Neutrophil (primary cell): Measurements from ENCODE around the gene CETP.

Experiments
- H3K27ac ChIP-seq: fragments of 200-600 bp; sonication (generic); 2 replicates; pipeline ENCODE4 v1.5.1; 2016; ENCODE audit warnings: mild to moderate bottlenecking, moderate library complexity
- H3K27me3 ChIP-seq: fragments of 200-600 bp; sonication (generic); 2 replicates; pipeline ENCODE4 v1.6.0; 2016; ENCODE audit warnings: mild to moderate bottlenecking
- H3K36me3 ChIP-seq: fragments of 200-600 bp; sonication (generic); 2 replicates; pipeline ENCODE4 v1.5.1; 2017
- H3K4me1 ChIP-seq, 2 experiments: fragments of 200-600 bp in 1 of 2; sonication (generic) in 1 of 2; 1 replicate in 1 of 2; 2 replicates in 1 of 2; pipeline versions ENCODE4 v1.5.1 to v1.6.1; 2013 to 2016; ENCODE audit warnings: low read depth in 1 of 2, low read length in 1 of 2, mild to moderate bottlenecking in 1 of 2, moderate library complexity in 1 of 2; ENCODE audit not compliant: control insufficient read depth in 1 of 2, insufficient read depth in 1 of 2
- H3K4me3 ChIP-seq, 2 experiments: fragments of 200-600 bp in 1 of 2; sonication (generic) in 1 of 2; 1 replicate in 1 of 2; 2 replicates in 1 of 2; pipeline ENCODE4 v1.5.1; 2013 to 2016; ENCODE audit warnings: low read depth in 1 of 2, low read length in 1 of 2, mild to moderate bottlenecking in 1 of 2, moderate library complexity in 1 of 2
- H3K9me3 ChIP-seq: fragments of 200-600 bp; sonication (generic); 2 replicates; pipeline ENCODE4 v1.5.1; 2016
- TF ChIP-seq, protein P1 (sequence below): fragments of 200-600 bp; sonication (generic); IDR thresholded peaks from 2 replicates; pipeline ENCODE4 v1.5.1; 2016; ENCODE audit warnings: antibody characterized with exemption

CETP gene

DNA sequence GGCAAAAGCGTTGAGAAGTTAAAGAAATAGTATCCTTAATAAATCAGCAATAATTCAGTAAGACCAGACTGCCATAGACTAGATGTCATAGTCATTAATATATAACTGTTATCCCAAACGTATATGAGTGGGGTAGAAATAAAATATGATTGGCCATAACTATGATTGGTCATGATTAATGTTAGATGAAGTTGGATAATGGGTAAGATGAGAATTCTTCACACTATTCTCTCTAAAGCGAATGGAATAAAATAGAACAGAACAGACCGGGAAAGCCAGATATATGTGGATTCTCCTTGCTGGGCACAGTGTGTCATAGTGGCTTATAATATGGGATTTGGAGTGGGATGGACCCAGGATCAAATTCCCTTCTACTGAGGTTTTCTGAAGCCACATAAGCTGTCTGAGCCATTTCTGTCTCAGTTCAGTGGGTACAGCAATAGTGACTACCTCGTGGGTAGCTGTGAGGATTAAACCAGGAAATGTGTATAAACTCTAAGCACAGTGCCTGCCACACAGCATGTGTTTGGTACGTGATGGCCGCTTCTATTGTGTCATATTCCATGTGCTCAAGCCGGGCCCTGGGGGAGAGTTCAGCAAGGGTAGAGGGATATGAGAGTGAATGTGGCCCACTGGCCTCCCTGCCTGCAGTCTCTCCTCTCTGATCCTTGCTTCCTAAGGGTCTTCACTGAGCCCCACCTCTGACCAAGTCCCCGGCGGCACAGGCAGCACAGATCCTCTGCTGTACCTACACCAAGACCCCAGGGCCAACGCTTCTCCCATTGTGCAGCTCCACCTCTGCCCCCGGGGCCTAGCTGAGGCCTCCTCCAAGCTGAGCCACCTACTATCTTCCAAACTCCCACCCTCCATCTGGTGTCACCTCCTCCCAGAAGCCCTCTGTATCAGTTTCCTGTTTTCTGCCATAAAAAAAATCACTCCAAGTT lies 3.7 kb downstream of the CETP start:
- H3K4me3 ChIP-seq = peak overlapping the region in 1 of 2 experiments; percentile 45
- peak overlapping the region; percentile 71 for H3K27ac ChIP-seq
- TF ChIP-seq, protein P1, sequence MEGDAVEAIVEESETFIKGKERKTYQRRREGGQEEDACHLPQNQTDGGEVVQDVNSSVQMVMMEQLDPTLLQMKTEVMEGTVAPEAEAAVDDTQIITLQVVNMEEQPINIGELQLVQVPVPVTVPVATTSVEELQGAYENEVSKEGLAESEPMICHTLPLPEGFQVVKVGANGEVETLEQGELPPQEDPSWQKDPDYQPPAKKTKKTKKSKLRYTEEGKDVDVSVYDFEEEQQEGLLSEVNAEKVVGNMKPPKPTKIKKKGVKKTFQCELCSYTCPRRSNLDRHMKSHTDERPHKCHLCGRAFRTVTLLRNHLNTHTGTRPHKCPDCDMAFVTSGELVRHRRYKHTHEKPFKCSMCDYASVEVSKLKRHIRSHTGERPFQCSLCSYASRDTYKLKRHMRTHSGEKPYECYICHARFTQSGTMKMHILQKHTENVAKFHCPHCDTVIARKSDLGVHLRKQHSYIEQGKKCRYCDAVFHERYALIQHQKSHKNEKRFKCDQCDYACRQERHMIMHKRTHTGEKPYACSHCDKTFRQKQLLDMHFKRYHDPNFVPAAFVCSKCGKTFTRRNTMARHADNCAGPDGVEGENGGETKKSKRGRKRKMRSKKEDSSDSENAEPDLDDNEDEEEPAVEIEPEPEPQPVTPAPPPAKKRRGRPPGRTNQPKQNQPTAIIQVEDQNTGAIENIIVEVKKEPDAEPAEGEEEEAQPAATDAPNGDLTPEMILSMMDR = no peak
- no peaks in the 10 kb centered on the region for H3K9me3 ChIP-seq
- H3K4me1 ChIP-seq = peaks cover 31 to 35% of the 10 kb centered on the region in 2 experiments
- no peaks in the 10 kb centered on the region for H3K27me3 ChIP-seq
- H3K36me3 ChIP-seq = no peaks in the 10 kb centered on the region

DNA sequence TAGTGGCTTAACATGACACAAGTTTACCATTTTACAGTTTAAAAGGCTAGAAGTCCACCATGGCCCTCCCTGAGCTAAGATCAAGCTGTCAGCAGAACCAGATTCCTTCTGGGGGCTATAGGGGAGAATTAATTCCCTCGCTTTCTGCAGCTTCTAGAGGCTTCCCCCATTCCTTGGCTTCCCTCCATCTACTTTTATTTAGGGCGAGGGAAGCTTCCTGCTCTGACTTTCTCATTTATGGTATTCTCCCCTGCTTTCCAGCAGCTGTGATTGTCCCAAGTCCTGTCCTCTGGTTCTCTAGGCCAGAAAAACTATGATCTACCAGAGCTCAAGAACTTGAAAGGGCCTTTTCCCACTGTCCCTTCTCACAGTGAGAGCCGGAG lies 4.3 kb downstream of the CETP start:
- Histone ChIP-seq H3K36me3 (no peaks in the 10 kb centered on the region), H3K27ac (peak overlapping the region; percentile 71), H3K27me3 (no peaks in the 10 kb centered on the region), H3K9me3 (no peaks in the 10 kb centered on the region), H3K4me3 (no peak overlapping the region), H3K4me1 (peaks cover 31 to 35% of the 10 kb centered on the region in 2 experiments)
- TF ChIP-seq, protein P1 = no peak

DNA sequence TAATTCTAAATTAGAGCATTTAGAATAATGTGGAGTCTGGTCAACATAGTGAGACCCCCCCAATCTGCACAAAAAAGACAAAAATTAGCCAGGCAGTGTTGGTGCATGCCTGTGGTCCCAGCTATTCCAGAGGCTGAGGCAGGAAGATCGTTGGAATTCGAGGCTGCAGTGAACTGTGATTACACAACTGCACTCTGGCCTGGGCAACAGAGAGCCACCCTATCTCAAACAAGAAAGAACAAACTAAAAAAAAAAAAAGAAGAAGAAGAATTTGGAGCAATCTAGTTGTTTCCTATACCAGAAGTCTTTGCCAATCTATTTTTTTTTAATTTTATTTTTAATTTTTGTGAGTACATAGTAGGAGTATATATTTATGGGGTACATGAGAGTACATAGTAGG lies 6.0 kb downstream of the CETP start:
- Histone ChIP-seq H3K9me3 (no peaks in the 10 kb centered on the region), H3K27ac (peak overlapping the region; percentile 51), H3K27me3 (no peaks in the 10 kb centered on the region), H3K4me3 (no peak overlapping the region), H3K4me1 (peaks cover 34 to 39% of the 10 kb centered on the region in 2 experiments), H3K36me3 (no peaks in the 10 kb centered on the region)
- TF ChIP-seq, protein P1 = no peak

DNA sequence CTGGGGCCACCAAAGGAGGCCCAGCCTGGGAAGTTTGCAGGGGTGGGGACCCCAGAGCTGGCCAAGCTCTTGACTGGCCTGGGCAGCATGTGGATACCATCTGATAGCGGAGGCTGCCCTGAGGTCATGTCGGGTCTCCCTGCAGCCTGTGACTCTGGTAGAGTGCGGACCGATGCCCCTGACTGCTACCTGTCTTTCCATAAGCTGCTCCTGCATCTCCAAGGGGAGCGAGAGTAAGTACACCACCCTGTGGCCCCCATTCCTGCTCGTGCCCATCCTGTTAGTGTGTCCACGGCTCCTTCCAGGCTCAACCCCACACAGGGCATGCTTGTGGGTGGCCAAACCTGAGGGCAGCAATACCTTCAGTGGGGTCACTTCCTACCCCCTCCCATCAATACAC lies 8.0 kb downstream of the CETP start:
- no peaks in the 10 kb centered on the region for H3K27me3 ChIP-seq
- H3K36me3 ChIP-seq = no peaks in the 10 kb centered on the region
- TF ChIP-seq, protein P1 = no peak
- H3K4me1 ChIP-seq = peaks cover 39 to 47% of the 10 kb centered on the region in 2 experiments
- no peak overlapping the region for H3K4me3 ChIP-seq
- no peak overlapping the region for H3K27ac ChIP-seq
- H3K9me3 ChIP-seq = no peaks in the 10 kb centered on the region

DNA sequence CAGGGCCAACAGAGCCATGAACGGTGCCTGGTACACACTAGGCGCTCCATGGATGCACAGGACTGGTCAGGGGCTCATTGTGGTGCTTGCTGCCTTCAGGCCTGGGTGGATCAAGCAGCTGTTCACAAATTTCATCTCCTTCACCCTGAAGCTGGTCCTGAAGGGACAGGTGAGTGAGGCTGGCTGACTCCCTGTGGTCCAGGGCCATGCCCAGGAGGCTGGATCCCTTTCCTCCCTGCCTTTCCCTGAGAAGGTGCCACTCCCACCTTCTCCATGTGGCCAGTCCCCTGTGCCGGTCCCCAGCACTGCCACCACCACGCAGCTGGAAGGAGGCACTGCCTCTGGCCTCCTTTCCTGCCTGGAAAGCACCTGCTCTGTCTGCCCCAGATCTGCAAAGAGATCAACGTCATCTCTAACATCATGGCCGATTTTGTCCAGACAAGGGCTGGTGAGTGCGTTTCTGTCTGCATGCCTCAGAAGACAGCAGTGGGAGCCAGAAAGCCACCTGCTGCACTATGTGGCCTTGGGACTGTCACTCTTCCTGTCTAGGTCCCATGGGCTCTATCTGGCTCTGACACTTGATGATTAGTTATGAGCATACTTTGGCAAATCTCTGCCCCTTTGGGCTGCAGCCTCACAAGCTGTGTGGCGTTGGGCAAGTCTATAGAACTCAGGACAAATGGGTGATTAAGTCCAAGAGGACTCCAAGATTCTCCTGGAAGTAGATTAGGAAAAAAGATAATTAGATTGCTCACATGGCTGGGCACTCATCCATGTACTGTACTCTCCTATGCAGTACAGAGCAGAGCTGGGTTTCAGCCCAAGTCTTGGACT lies 9.4 kb downstream of the CETP start:
- Histone ChIP-seq H3K36me3 (no peaks in the 10 kb centered on the region), H3K27me3 (no peaks in the 10 kb centered on the region), H3K4me3 (no peak overlapping the region), H3K27ac (no peak overlapping the region), H3K9me3 (no peaks in the 10 kb centered on the region), H3K4me1 (peaks cover 35 to 44% of the 10 kb centered on the region in 2 experiments)
- TF ChIP-seq, protein P1 = no peak
